NB4 (cell line): ENCODE data around the gene MEGF11.

Source experiments
- CTCF ChIP-seq: IDR thresholded peaks from one replicate; pipeline ENCODE4 v1.5.1; 2012; ENCODE audit warnings: low read depth, low read length
- MAX ChIP-seq: IDR thresholded peaks from 2 replicates; pipeline ENCODE4 v1.6.1; 2011; ENCODE audit warnings: low read depth, low read length
- MYC ChIP-seq: IDR thresholded peaks from 2 replicates; pipeline ENCODE4 v1.6.1; 2011; ENCODE audit warnings: low read depth, low read length

GRCh38 chr15:65883571-65883970 lies 370.0 kb downstream of the MEGF11 start:
- no peak for TF ChIP-seq CTCF
- no peak for TF ChIP-seq MAX
- no peak for TF ChIP-seq MYC
